Epithelial cell of esophagus (primary cell): ENCODE measurements around the gene THSD7B.
A peak's percentile ranks its signal among the peaks of the same experiment; 100 is the strongest.
"Not testable (repeated sequence)": the region's sequence is repeated elsewhere in the genome, so short reads cannot be mapped to it uniquely, and the experiment has no call there.

Source experiments
- DNase-seq: peaks from one replicate; pipeline ENCODE4 v3.0.0; 2010; ENCODE audit warnings: low read depth
- H3K4me3 ChIP-seq: 2 replicates; pipeline ENCODE4 v1.5.1; 2011; ENCODE audit warnings: mild to moderate bottlenecking, low read length, control low read depth
- TF ChIP-seq, protein P1 (sequence below): IDR thresholded peaks from 2 replicates; pipeline ENCODE4 v1.5.1; 2011; ENCODE audit warnings: low read depth, mild to moderate bottlenecking, low read length, control low read depth, inconsistent platforms; ENCODE audit not compliant: insufficient read depth; ENCODE audit errors: missing control alignments

The THSD7B gene

DNA sequence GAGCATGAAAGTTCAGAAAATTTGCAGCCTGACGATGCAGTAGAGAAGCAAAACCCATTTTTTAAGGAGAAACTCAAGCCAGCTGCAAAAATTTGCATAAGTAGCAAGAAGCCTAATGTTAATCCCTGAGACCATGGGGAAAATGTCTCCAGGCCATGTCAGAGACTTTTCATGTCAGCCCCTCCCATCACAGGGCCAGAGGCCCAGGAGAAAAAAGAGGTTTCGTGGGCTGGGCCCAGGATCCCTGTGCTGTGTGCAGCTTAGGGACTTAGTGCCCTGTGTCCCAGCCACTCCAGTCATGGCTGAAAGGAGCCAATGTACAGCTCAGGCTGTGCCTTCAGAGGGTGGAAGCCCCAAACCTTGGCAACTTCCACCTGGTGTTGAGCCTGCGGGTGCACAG is 533.0 kb downstream of the THSD7B start:
- TF ChIP-seq, protein P1, sequence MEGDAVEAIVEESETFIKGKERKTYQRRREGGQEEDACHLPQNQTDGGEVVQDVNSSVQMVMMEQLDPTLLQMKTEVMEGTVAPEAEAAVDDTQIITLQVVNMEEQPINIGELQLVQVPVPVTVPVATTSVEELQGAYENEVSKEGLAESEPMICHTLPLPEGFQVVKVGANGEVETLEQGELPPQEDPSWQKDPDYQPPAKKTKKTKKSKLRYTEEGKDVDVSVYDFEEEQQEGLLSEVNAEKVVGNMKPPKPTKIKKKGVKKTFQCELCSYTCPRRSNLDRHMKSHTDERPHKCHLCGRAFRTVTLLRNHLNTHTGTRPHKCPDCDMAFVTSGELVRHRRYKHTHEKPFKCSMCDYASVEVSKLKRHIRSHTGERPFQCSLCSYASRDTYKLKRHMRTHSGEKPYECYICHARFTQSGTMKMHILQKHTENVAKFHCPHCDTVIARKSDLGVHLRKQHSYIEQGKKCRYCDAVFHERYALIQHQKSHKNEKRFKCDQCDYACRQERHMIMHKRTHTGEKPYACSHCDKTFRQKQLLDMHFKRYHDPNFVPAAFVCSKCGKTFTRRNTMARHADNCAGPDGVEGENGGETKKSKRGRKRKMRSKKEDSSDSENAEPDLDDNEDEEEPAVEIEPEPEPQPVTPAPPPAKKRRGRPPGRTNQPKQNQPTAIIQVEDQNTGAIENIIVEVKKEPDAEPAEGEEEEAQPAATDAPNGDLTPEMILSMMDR = no peak
- DNase-seq = no peak
- no peak overlapping the region for H3K4me3 ChIP-seq

DNA sequence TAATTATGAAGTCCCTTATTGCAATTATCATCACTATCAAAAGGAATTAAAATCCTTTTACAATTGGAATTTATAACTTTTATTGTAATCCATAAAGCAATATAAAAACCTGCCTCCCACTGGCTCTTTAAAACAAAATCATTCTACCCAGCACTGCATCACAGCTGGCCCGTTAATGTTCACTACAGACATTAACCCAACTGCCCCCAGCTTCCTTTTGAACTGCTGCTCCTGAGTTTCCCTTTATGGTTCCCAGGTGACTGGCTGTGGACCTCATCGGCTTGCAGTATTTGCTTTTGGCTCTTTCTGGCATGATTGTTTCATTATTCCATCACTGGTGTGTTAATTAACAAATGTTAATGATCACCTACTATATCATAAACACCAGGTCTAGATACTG is 535.6 kb downstream of the THSD7B start:
- TF ChIP-seq, protein P1 = no peak
- DNase-seq = no peak
- no peak overlapping the region for H3K4me3 ChIP-seq

DNA sequence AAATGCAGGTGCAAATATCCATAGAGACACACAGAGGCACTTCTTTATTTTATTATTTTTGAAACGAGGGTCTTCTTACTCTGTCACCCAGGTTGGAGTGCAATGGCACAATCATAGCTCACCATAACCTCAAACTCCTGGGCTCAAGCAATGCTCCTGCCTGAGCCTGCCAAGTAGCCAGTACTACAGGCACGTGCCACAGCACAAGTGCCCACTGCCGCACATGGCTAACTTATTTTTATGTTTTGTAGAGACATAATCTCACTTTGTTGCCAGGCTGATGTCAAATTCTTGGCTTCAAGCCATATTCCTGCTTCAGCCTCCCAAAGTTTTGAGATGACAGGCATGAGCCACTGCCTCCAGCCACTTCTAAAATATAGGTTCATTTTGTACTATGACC is 537.6 kb downstream of the THSD7B start:
- no peak overlapping the region for H3K4me3 ChIP-seq
- TF ChIP-seq, protein P1 = no peak
- no peak for DNase-seq

DNA sequence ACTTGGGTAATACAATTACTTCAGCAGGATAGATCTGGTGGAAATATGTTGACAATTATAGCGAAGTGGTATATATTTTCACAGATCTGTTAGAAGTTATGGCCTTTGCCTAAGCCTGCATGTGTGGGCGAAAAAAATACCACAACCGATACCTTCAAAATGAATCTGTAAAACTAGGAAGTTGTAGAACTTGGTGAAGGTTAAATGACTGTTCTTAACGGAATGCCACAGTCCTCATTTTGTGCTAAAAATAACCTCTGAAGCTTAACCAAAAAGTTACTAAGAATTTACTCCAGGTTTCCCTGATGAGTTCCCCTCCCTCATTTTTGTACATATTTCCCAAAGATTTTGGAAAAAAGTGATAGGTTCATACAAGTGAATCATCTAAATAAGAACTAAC is 550.7 kb downstream of the THSD7B start:
- H3K4me3 ChIP-seq = no peak overlapping the region
- no peak for DNase-seq
- TF ChIP-seq, protein P1 = no peak

DNA sequence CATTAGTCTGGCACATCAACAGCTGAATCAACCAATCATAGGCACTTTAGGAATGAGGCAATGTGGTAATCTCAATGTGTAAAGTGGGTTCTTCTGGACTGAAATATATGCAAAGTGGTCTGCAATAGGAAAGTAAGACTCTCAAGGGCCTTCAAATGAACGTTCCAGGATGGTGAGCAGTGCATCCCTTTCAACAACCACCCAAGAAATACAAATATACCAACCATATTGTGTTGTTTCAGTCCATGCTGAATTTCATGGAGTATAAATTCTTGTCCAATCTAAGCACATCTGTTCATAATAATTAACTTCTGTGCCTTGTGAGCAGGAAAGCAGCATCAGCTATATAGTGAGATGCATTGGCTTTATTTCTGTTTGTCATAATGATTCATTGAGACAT is 556.2 kb downstream of the THSD7B start:
- TF ChIP-seq, protein P1 = no peak

DNA sequence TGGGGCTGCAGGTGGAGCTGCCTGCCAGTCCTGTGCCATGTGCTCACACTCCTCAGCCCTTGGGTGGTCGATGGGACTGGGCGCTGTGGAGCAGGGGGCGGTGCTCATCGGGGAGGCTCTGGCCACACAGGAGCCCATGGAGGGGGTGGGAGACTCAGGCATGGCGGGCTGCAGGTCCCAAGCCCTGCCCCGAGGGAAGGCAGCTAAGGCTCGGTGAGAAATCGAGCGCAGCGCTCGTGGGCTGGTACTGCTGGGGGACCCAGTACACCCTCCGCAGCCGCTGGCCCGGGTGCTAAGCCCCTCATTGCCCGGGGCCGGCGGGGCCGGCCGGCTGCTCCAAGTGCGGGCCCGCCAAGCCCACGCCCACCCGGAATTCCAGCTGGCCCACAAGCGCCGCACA is 566.2 kb downstream of the THSD7B start:
- H3K4me3 ChIP-seq, DNase-seq: not testable (repeated sequence)

More for the DNA sequence above, 556.2 kb downstream of the THSD7B start:
- no peak overlapping the region for H3K4me3 ChIP-seq
- no peak for DNase-seq

DNA sequence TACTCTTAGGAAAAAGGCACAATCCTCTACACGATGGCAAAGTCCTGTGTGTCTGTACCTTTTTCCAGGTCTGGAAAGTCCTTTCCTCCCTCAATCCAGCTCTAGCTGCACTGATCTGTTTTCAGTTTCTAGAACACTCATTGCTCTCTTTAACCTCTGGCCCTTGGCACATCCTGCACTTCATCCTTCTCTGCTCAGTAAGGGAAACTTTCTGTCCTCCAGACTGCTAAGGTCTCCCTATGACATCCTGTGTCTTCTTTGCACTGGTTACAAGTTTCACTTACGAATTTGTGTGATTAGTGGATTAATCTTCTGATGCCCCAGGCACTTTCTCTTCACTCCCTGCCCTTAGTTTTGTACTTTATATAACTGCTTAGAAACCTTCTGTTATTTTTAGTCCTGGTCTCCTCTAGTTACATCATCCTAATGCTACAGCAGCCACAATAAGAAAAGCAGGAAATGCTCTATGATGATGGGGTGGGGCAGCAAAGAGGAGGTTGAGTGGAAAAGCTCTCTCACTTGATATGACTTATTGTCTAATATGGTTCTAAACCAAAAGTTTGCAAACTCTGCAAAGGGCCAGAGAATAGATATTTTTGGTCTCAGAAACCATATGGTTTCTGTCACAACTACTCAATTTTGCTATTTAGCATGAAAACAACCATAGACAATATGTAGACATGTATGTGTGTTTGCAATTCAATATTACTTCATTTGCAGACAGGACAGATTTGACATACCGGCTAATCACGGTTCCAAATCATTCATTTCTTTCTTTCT is 568.2 kb downstream of the THSD7B start:
- peak; percentile 70 for DNase-seq
- TF ChIP-seq, protein P1 = no peak
- H3K4me3 ChIP-seq = no peak overlapping the region
